GM12873 (cell line): ENCODE measurements around the gene SORCS3.

Experiments used
- CTCF ChIP-seq: IDR thresholded peaks from 2 replicates; pipeline ENCODE4 v1.5.1; 2012; ENCODE audit warnings: low read depth, mild to moderate bottlenecking, moderate library complexity, low read length, control low read depth; ENCODE audit not compliant: insufficient read depth; ENCODE audit errors: missing control alignments

Gene SORCS3

DNA sequence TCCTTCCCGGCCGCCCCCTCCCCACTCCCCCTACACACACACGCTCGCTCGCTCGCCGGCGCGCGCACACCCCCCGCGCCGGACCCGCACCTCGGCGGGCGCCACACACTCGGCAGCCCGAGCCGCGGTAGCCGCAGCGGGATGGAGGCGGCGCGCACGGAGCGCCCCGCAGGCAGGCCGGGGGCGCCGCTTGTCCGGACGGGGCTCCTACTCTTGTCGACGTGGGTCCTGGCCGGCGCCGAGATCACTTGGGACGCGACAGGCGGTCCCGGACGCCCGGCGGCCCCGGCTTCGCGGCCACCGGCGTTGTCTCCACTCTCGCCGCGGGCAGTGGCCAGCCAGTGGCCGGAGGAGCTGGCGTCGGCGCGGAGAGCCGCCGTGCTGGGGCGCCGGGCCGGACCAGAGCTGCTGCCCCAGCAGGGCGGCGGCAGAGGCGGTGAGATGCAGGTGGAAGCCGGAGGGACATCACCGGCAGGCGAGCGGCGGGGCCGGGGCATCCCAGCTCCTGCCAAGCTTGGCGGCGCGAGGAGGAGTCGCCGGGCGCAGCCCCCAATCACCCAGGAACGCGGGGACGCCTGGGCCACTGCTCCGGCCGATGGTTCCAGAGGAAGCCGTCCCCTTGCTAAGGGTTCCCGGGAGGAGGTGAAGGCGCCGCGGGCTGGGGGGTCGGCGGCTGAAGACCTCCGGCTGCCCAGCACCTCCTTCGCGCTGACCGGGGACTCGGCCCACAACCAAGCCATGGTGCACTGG lies at the start of gene SORCS3:
SORCS3 (plus strand) TSS at position 104 of the 750 bp plus-strand sequence.
- no peak for TF ChIP-seq CTCF

DNA sequence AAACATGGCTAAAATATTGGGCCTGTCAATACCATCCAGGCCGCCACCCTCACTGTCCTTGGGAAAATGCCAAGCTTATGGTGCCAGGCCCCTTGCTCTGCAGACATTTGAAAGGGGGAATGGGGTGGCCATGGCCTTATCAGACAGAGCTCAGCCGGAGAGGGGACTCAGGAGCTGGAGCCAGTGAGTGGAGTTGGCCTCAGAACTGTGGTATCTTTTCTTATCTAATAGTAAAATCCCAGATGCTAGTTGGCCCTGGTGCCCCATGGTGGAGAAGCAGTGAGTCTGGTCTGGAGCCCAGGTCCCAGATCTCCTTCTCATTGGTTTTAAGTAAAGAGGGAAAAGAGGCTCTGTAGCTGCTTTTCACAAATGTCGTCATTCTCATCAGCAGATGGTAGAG lies 49.6 kb upstream of the SORCS3 start:
- TF ChIP-seq CTCF, result no peak

- no peak for TF ChIP-seq CTCF
These were observed 39.9 kb upstream of the SORCS3 start for GRCh38 chr10:104601166-104601565.

DNA sequence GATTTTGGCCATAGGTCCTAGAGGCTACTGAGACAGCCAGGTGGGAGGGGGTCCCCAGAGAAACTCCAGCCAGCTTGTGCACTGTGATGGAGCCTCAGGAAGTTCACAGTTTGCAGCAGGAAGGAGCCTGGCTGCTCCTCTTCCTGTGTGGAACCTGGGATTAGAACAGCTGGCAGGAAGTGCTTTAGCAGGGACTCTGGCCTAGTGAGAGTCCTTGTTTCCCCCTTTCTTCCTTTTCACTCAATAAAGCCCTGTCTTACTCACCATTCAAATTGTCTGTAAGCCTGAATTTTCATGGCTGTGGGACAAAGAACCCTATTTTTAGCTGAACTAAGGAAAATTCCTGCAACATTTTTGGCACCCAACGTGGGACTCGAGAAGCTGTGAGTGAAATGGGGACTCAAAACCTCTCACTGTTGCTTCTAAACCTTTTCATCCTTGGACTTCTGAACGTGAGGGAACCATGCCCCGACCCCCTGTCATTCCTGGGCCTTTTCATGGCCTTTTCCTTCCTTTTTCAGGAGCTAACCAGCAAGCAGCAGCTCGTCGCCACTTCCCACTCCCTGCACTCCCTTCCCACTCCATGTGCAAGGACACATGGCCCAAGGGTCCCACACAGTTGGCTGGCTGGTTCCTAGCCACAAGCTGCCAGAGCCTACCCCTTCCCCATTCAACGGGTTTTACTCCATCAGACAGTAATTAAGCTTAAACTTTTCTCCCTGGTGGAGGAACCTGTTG lies 32.8 kb upstream of the SORCS3 start:
- no peak for TF ChIP-seq CTCF

- no peak for TF ChIP-seq CTCF
These were observed 28.4 kb upstream of the SORCS3 start for GRCh38 chr10:104612571-104613205.

DNA sequence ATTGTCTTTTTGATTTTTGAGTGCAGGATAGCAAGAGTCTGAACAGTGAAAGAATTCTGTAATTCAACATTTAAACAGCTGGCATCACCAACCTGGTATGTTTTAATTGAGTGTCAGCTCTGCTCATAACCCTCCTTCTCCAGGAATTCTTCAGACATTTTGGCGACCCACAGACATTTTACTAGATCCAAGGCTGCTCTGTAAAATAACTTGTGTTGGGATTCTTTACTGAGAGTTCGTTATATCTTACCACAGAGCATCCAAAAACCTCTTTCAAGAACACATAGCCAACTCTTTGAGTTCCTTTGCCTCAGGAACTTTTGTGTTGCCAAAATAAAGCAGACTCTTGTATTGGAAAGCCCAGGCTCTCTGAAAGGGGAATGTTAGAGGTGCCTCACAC lies 27.7 kb upstream of the SORCS3 start:
- no peak for TF ChIP-seq CTCF

DNA sequence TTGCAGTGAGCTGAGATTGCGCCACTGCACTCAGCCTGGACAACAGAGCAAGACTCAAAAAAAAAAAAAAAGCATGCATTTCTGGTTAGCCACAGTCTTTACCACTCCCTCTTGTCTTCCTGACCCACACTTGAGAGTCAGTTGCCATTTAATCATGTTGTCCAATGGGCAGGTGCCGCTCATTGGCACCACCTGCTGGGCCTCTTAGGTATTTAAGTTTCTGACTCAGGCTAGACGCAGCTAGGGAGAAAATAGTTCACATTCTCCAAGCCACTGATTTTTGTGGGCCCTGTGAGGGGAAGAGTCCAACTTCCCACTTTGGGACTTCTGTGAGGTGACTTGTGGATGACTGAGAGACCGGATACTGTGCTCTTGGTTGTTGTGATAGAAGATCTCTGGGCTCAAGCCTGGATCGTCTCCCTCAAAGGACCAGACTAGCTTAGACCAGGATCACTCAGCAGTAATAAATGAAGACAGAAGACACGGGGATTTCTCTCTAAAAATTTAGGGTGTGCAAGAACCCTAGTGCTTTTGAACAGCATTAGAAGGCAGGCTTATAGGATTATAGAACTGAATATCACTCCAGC lies 26.8 kb upstream of the SORCS3 start:
- peak; percentile 71 for TF ChIP-seq CTCF
